GM10248 (cell line): ENCODE results near the gene WDR53.
"Not testable (repeated sequence)": the region's sequence is repeated elsewhere in the genome, so short reads cannot be mapped to it uniquely, and the experiment has no call there.

ENCODE experiments used
- CTCF ChIA-PET: fragments of 300-600 bp; sonication (Branson Sonifier 250); formaldehyde crosslinking; extraction: SDS; loops from one replicate; lab custom pipeline; 2021; ENCODE audit warnings: antibody characterized with exemption; lab: Yijun Ruan, JAX
- POLR2A ChIA-PET: fragments of 350-650 bp; sonication (Branson Sonifier 250); formaldehyde crosslinking; extraction: SDS; loops from one replicate; lab custom pipeline; 2020; ENCODE audit warnings: antibody characterized with exemption; lab: Yijun Ruan, JAX
- DNase-seq: peaks from one replicate; pipeline ENCODE4 v3.0.0; 2012; ENCODE audit errors: extremely low spot score
- CTCF ChIP-seq: IDR thresholded peaks from 2 replicates; pipeline ENCODE4 v1.5.1; 2012; ENCODE audit warnings: mild to moderate bottlenecking, low read depth; ENCODE audit errors: extremely low read depth, missing control alignments, control extremely low read depth

WDR53 gene

DNA sequence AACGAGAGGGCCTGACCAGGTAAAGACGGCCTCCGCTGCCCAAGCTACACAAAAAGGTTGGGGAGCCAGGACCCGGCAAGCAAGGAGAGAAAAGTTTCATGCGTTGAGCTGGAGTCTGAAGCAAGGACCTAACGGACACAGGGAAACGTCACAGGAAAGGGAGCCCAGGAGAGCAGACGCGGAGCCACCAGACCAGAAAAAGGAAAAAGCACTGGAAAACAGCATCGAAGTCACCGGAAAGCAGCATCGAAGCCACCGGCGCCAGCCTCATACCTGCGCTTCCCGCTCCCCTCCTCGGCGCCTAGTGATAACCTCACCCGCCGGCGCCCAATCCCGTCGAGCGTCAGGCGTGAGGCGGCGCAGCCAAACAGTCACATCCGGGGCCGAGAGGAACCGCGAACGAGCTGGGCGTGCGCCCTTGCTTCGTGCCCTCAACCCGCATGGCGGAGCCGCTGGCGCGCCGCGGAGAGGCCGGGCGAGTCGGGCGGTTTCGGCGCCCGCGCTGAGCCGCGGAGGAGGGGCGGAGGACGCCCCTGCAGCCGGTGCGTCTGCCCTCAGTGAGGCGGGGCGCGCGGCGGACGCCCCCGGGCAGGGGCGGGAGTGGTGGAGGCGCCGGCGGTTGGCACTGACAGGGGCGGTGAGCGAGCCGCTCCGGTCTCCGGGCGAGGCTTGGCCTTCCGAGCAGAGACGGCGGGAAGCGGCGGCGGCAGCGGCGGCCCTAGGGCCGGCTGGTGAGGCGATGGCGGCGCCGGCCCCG lies at the start of gene WDR53, which contains the start of gene FBXO45:
Gene WDR53, minus strand, starts transcription at position 309 of the 757 bp plus-strand sequence. CDS start 7,079 bp downstream, outside the sequence.
Gene FBXO45, plus strand, starts transcription at position 415 of the 757 bp plus-strand sequence. Its CDS starts 325 bp downstream, at position 740.
- CTCF ChIA-PET, result interaction anchor here (0.9 to 2.5 kb wide), 8 partner anchors 11 to 373 kb away, joined by 3 to 7 read pairs (median 4); partner anchors contain the start of gene NCBP2
- TF ChIP-seq CTCF, result no peak

GRCh38 chr3:196617256-196617655 lies 48.9 kb upstream of the WDR53 start:
- TF ChIP-seq CTCF, result no peak
- ChIA-PET POLR2A (interaction anchor here (0.8 kb wide), 1 partner anchor 19 kb away, joined by 5 read pairs; no protein-coding TSS in a partner anchor), CTCF (interaction anchor here (1.0 to 1.4 kb wide), 3 partner anchors 8 to 88 kb away, joined by 3 to 5 read pairs (median 3); no protein-coding TSS in a partner anchor)
- DNase-seq, result no peak

More for the DNA sequence above, at the start of gene WDR53, which contains the start of gene FBXO45:
- POLR2A ChIA-PET, result interaction anchor here (0.6 kb wide), 1 partner anchor 248 kb away, joined by 3 read pairs; no protein-coding TSS in a partner anchor
- peak; percentile 98 for DNase-seq

DNA sequence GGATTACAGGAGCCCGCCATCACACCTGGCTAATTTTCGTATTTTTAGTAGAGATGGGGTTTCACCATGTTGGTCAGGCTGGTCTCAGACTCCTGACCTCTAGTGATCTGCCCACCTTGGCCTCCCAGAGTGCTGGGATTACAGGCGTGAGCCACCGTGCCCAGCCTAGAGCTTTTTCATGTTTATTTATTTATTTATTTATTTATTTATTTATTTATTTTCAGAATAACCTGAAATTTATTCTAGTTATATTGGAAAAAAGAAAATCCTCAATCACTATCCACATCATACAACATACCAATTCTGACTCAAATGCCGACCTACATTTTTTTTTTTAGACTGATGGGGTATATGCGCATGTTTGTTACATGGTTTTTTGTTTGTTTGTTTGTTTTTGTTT lies 46.9 kb upstream of the WDR53 start:
- CTCF ChIA-PET, result interaction anchor here (0.6 kb wide), 1 partner anchor 70 kb away, joined by 4 read pairs; no protein-coding TSS in a partner anchor
- DNase-seq, POLR2A ChIA-PET: not testable (repeated sequence)

DNA sequence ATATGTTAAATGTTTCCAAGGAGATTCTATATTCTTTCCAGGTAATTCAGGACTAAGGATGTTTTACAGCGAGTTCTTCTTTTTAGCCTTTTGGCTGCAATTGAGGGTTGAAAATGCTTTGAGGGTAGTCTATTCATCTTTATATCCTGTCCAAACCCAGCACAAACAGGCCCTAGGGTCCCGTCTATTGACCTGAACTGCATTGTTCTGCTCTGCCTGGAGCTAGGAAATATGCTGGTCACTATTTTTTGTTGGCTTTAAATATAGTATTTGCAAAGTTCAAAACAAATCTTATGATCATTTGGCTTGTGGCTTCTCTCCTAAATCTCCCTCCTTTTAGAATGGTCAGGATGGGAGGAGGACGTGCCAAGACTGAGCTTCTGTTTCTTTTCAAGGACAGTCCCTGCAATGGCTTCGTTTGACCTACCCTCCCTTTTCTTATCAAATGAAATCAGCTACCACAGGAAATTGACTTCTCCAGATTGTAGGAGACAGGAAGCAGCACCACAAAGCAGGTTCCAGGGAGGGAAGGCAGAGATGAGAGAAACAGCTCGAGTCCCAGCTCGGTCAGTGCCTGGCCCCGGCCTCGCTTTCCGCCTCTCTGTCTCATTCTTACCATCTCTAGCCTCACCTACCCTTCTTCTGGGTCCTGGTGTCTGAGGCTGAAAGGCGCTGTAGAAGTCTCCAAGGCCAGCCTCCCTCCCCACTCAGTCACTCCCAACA lies 43.6 kb upstream of the WDR53 start:
- TF ChIP-seq CTCF, result no peak
- DNase-seq, result no peak
- ChIA-PET POLR2A (no interaction called here), CTCF (interaction anchor here (0.9 to 3.3 kb wide), 4 partner anchors 14 to 73 kb away, joined by 3 to 14 read pairs (median 4); no protein-coding TSS in a partner anchor)

DNA sequence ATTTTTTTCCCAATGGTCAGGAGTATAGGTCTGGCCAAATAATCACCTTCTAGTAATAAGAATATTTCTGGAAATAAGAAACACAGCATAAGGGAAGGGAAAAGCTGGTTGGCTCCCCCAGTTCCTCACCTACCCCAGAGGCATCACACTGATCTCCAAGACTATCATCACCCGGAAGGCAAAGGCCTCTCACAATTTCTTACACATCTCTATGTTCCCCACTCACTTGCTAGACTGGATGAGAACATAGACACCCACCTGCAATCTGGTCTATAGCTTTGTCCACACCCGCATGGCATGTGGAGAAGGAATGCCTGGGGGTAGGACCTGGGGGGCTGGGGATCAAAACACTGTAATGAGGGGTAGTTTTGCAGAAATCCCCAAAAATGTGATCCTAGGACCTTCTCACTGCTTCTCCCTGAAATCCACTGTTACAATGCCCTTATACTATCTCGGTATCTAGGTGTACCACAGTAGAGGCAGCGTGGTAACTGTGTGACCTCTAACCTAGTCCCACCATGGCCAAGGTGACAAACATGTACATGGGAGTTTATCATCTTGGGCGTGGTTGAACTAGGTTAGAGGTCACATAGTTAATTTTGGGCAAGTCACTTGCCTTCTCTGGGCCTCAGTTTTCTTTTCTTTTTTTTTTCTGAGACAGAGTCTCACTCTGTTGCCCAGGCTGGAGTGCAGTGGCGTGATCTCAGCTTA lies 41.6 kb upstream of the WDR53 start:
- no peak for TF ChIP-seq CTCF
- CTCF ChIA-PET, result interaction anchor here (0.6 to 3.7 kb wide), 29 partner anchors 8 to 361 kb away, joined by 3 to 54 read pairs (median 5); no protein-coding TSS in a partner anchor
- no peak for DNase-seq
- POLR2A ChIA-PET, result no interaction called here

- DNase-seq, result peak; percentile 89
- TF ChIP-seq CTCF, result peak; percentile 74
- CTCF ChIA-PET, result interaction anchor here (0.6 to 3.7 kb wide), 33 partner anchors 8 to 361 kb away, joined by 3 to 54 read pairs (median 4); no protein-coding TSS in a partner anchor
- POLR2A ChIA-PET, result no interaction called here
Measured at GRCh38 chr3:196609343-196609775, 41.0 kb upstream of the WDR53 start.
